Mesenchymal stem cell (in vitro differentiated cells and primary cell): ENCODE results near the gene NUDC.

ENCODE experiments used
- DNase-seq: peaks from one replicate; pipeline ENCODE4 v3.0.0-alpha.2; 2013
- H2AFZ ChIP-seq: one replicate; pipeline ENCODE4 v1.6.1; 2013; ENCODE audit warnings: low read depth, mild to moderate bottlenecking, control low read depth, inconsistent platforms, low read length, moderate library complexity
- H2AK5ac ChIP-seq: 2 replicates; pipeline ENCODE4 v1.6.1; 2013; ENCODE audit warnings: low read length, moderate library complexity, mild to moderate bottlenecking, inconsistent platforms; ENCODE audit not compliant: severe bottlenecking
- H2BK120ac ChIP-seq: one replicate; pipeline ENCODE4 v1.6.1; 2013; ENCODE audit warnings: low read depth, mild to moderate bottlenecking, inconsistent platforms, low read length, moderate library complexity
- H2BK12ac ChIP-seq, 2 experiments: one replicate each; pipeline ENCODE4 v1.6.1; 2013; ENCODE audit warnings: inconsistent platforms in 2 of 2, low read length in 2 of 2, mild to moderate bottlenecking in 2 of 2, moderate library complexity in 2 of 2, control low read depth in 1 of 2
- H2BK15ac ChIP-seq: one replicate; pipeline ENCODE4 v1.6.1; 2013; ENCODE audit warnings: mild to moderate bottlenecking, low read depth, inconsistent platforms; ENCODE audit not compliant: poor library complexity, severe bottlenecking
- H2BK5ac ChIP-seq: 2 replicates; pipeline ENCODE4 v1.6.1; 2013; ENCODE audit warnings: low read depth, mild to moderate bottlenecking, low read length, control low read depth, inconsistent platforms; ENCODE audit not compliant: poor library complexity, severe bottlenecking
- H3K14ac ChIP-seq, 2 experiments: one replicate each; pipeline ENCODE4 v1.6.1; 2013; ENCODE audit warnings: inconsistent platforms in 2 of 2, low read length in 2 of 2, control low read depth in 1 of 2, mild to moderate bottlenecking in 1 of 2, moderate library complexity in 1 of 2
- H3K18ac ChIP-seq, 2 experiments: one replicate each; pipeline ENCODE4 v1.6.1; 2013; ENCODE audit warnings: inconsistent platforms in 2 of 2, low read length in 2 of 2, control low read depth in 1 of 2, low read depth in 1 of 2, mild to moderate bottlenecking in 1 of 2
- H3K23ac ChIP-seq, 2 experiments: one replicate each; pipeline ENCODE4 v1.6.1; 2013; ENCODE audit warnings: inconsistent platforms in 2 of 2, low read length in 2 of 2, mild to moderate bottlenecking in 2 of 2, moderate library complexity in 2 of 2, control low read depth in 1 of 2
- H3K27ac ChIP-seq: 2 replicates; pipeline ENCODE4 v1.5.1; 2013; ENCODE audit warnings: mild to moderate bottlenecking, moderate library complexity, low read length, control low read depth, inconsistent platforms; ENCODE audit not compliant: poor library complexity, severe bottlenecking
- H3K27me3 ChIP-seq, 2 experiments: 2 replicates each; pipeline versions ENCODE4 v1.6.1 to v1.7.0; 2013; ENCODE audit warnings: low read length in 2 of 2, mild to moderate bottlenecking in 2 of 2, moderate library complexity in 2 of 2, control low read depth in 1 of 2, inconsistent platforms in 1 of 2; ENCODE audit not compliant: control insufficient read depth in 1 of 2, insufficient read depth in 1 of 2
- H3K36me3 ChIP-seq, 2 experiments: 2 replicates each; pipeline versions ENCODE4 v1.6.1 to v1.7.0; 2013; ENCODE audit warnings: low read length in 2 of 2, control low read depth in 1 of 2, inconsistent platforms in 1 of 2, low read depth in 1 of 2, mild to moderate bottlenecking in 1 of 2; ENCODE audit not compliant: insufficient read depth in 2 of 2, control insufficient read depth in 1 of 2
- H3K4ac ChIP-seq, 2 experiments: one replicate each; pipeline ENCODE4 v1.6.1; 2013; ENCODE audit warnings: inconsistent platforms in 2 of 2, low read length in 2 of 2, mild to moderate bottlenecking in 2 of 2, moderate library complexity in 2 of 2, control low read depth in 1 of 2, low read depth in 1 of 2
- H3K4me1 ChIP-seq: 2 replicates; pipeline ENCODE4 v1.6.1; 2013; ENCODE audit warnings: low read depth, low read length, control low read depth; ENCODE audit not compliant: control insufficient read depth, insufficient read depth
- H3K4me2 ChIP-seq: 2 replicates; pipeline ENCODE4 v1.6.1; 2013; ENCODE audit warnings: low read length, mild to moderate bottlenecking, inconsistent platforms; ENCODE audit not compliant: poor library complexity, severe bottlenecking
- H3K4me3 ChIP-seq, 2 experiments: 2 replicates each; pipeline versions ENCODE4 v1.5.1 to v1.7.0; 2013; ENCODE audit warnings: low read length in 2 of 2, mild to moderate bottlenecking in 2 of 2, control low read depth in 1 of 2, low read depth in 1 of 2; ENCODE audit not compliant: insufficient read depth in 1 of 2
- H3K79me1 ChIP-seq: replicated peaks from 2 replicates; pipeline ENCODE4 v1.6.1; 2013; ENCODE audit warnings: mild to moderate bottlenecking, control low read depth, low read length, inconsistent platforms; ENCODE audit not compliant: poor library complexity, severe bottlenecking
- H3K9ac ChIP-seq: 2 replicates; pipeline ENCODE4 v1.7.0; 2013; ENCODE audit warnings: mild to moderate bottlenecking, low read length, moderate library complexity
- H3K9me3 ChIP-seq: 2 replicates; pipeline ENCODE4 v1.7.0; 2013; ENCODE audit warnings: mild to moderate bottlenecking, low read length; ENCODE audit not compliant: control insufficient read depth
- H4K8ac ChIP-seq: one replicate; pipeline ENCODE4 v1.6.1; 2013; ENCODE audit warnings: inconsistent platforms, mild to moderate bottlenecking, low read length, moderate library complexity
- H4K91ac ChIP-seq: one replicate; pipeline ENCODE4 v1.6.1; 2013; ENCODE audit warnings: mild to moderate bottlenecking, low read length, inconsistent platforms
- WGBS: methylation state at CpG from one replicate; pipeline ENCODE4 v1.1.7; 2013; ENCODE audit warnings: mixed read lengths; 5-methylcytosine and 5-hydroxymethylcytosine counted together

Gene NUDC

GRCh38 chr1:26897351-26897750, 24.2 kb upstream of the NUDC start:
- Histone ChIP-seq H3K27me3 (no peaks in the 10 kb centered on the region), H3K9me3 (no peaks in the 10 kb centered on the region), H3K4me2 (no peak overlapping the region), H3K79me1 (peaks cover 27% of the 10 kb centered on the region), H3K23ac (no peak overlapping the region), H4K8ac (no peak overlapping the region), H2AK5ac (no peak overlapping the region), H3K27ac (no peak overlapping the region), H3K36me3 (peaks cover 30 to 55% of the 10 kb centered on the region in 2 experiments), H3K9ac (no peak overlapping the region), H2BK15ac (no peak overlapping the region), H3K4ac (no peak overlapping the region), H4K91ac (no peak overlapping the region), H3K14ac (no peak overlapping the region), H3K18ac (no peak overlapping the region), H2AFZ (no peak overlapping the region), H3K4me1 (peaks cover 6% of the 10 kb centered on the region), H2BK5ac (no peak overlapping the region), H2BK12ac (no peak overlapping the region), H2BK120ac (no peak overlapping the region), H3K4me3 (no peak overlapping the region)
- 98% methylated on average over 9 of the region's 9 CpGs for WGBS
- DNase-seq: no peak

- no peak within 1 kb of the TSS for H2BK12ac ChIP-seq
- peak within 1 kb of the TSS; percentile 52 for H2BK15ac ChIP-seq
- peak within 1 kb of the TSS; percentile 98 for H4K8ac ChIP-seq
- H3K23ac ChIP-seq: peak within 1 kb of the TSS in 1 of 2 experiments; percentile 60
- peaks cover 12% of the 10 kb centered on the region for H3K79me1 ChIP-seq
- H2BK5ac ChIP-seq: peak within 1 kb of the TSS; percentile 85
- H2AK5ac ChIP-seq: no peak within 1 kb of the TSS
- H3K14ac ChIP-seq: peak within 1 kb of the TSS in 1 of 2 experiments; percentile 94
- peaks cover 10% of the 10 kb centered on the region for H3K4me1 ChIP-seq
- H2BK120ac ChIP-seq: no peak within 1 kb of the TSS
- peak within 1 kb of the TSS; percentile 88 for H2AFZ ChIP-seq
- peak; percentile 94 for DNase-seq
- 1% methylated on average over 48 of the region's 50 CpGs for WGBS
- H3K18ac ChIP-seq: peak within 1 kb of the TSS; percentile 87 to 89
- H3K4me3 ChIP-seq: peak within 1 kb of the TSS; percentile 81 to 99
- H3K9ac ChIP-seq: peak within 1 kb of the TSS; percentile 99
- peak within 1 kb of the TSS; percentile 86 for H4K91ac ChIP-seq
- peak within 1 kb of the TSS; percentile 98 for H3K27ac ChIP-seq
- no peaks in the 10 kb centered on the region for H3K27me3 ChIP-seq
- H3K36me3 ChIP-seq: peaks cover 6 to 28% of the 10 kb centered on the region in 2 experiments
- H3K4ac ChIP-seq: peak within 1 kb of the TSS; percentile 80 to 89
- peak within 1 kb of the TSS; percentile 74 for H3K4me2 ChIP-seq
- no peaks in the 10 kb centered on the region for H3K9me3 ChIP-seq
Observed at GRCh38 chr1:26900001-26900814, 21.3 kb upstream of the NUDC start, which contains the start of gene GPATCH3. Gene GPATCH3 (minus strand): TSS chr1:26900467. CDS start chr1:26900442, 25 bp downstream.

- Histone ChIP-seq H2BK12ac (no peak overlapping the region), H2AK5ac (no peak overlapping the region), H3K14ac (no peak overlapping the region), H4K91ac (no peak overlapping the region), H3K23ac (no peak overlapping the region), H3K18ac (no peak overlapping the region), H3K4me2 (peak overlapping the region; percentile 65), H2BK15ac (no peak overlapping the region), H3K4ac (no peak overlapping the region), H3K9ac (peak overlapping the region; percentile 99), H3K4me1 (peaks cover 10% of the 10 kb centered on the region), H3K4me3 (peak overlapping the region in 1 of 2 experiments; percentile 99), H4K8ac (no peak overlapping the region), H3K27ac (no peak overlapping the region), H2BK120ac (no peak overlapping the region), H3K79me1 (peaks cover 10% of the 10 kb centered on the region), H2AFZ (no peak overlapping the region), H3K9me3 (no peaks in the 10 kb centered on the region), H3K27me3 (no peaks in the 10 kb centered on the region), H2BK5ac (no peak overlapping the region), H3K36me3 (peaks cover 5 to 21% of the 10 kb centered on the region in 2 experiments)
- no peak for DNase-seq
- 80% methylated on average over 16 of the region's 18 CpGs for WGBS
Observed at GRCh38 chr1:26900815-26901511, 20.6 kb upstream of the NUDC start.
